GM12878 (cell line): Measurements from ENCODE around the gene CISD2. TPM values are rescaled to one million over a fixed set of nuclear protein-coding genes. Genes with fewer than 3 reads are reported as not detected.

ENCODE experiments used
- ATAC-seq: fragments of 200-7000 bp; cut with Tn5 transposase; 3 replicates; pipeline ENCODE4 v1.9.1; 2020; ENCODE audit warnings: mild to moderate bottlenecking, moderate library complexity
- BruUV-seq: library from RNA; stranded (reverse); fragments of 400-500 nt; replicated peaks from 2 replicates; lab custom pipeline; 2021; lab: Mats Ljungman, UMichigan
- CTCF ChIA-PET: fragments of 300-600 bp; sonication (Branson Sonifier 250); formaldehyde crosslinking; extraction: SDS; loops from one replicate; lab custom pipeline; 2021; ENCODE audit warnings: inconsistent platforms; lab: Yijun Ruan, JAX
- POLR2A ChIA-PET: fragments of 350-600 bp; formaldehyde crosslinking; extraction: SDS; loops from one replicate; lab custom pipeline; 2021; ENCODE audit warnings: inconsistent platforms; lab: Charles Lee
- RAD21 ChIA-PET: fragments of 300-600 bp; sonication (Branson Sonifier 250); formaldehyde crosslinking; loops from one replicate; lab custom pipeline; 2023; ENCODE audit warnings: antibody characterized with exemption; ENCODE audit not compliant: unreplicated experiment; lab: Charles Lee
- SMC1A ChIA-PET: fragments of 300-600 bp; sonication (Branson Sonifier 250); formaldehyde crosslinking; loops from one replicate; lab custom pipeline; 2023; ENCODE audit not compliant: unreplicated experiment, uncharacterized antibody; lab: Charles Lee
- DNase-seq: peaks from one replicate; pipeline ENCODE4 v3.0.0-alpha.2; 2011; ENCODE audit warnings: low read depth, low spot score
- FAIRE-seq: peaks from 3 replicates; lab custom pipeline; 2011; peaks lifted over from hg19 to GRCh38; lab: Jason Lieb, UNC
- H2AFZ ChIP-seq: 2 replicates; pipeline ENCODE4 v1.6.0; 2011; ENCODE audit warnings: low read depth, low read length, control low read depth; ENCODE audit not compliant: control insufficient read depth
- H3K27ac ChIP-seq: 2 replicates; pipeline ENCODE4 v1.5.1; 2011; ENCODE audit warnings: control low read depth; ENCODE audit not compliant: control insufficient read depth, insufficient read depth
- H3K27me3 ChIP-seq, 2 experiments: replicated peaks in 1 of 2; 2 replicates each; pipeline versions ENCODE4 v1.6.0 to v1.6.1; 2011; ENCODE audit warnings: low read length in 1 of 2; ENCODE audit not compliant: control insufficient read depth in 2 of 2, insufficient read depth in 2 of 2
- H3K36me3 ChIP-seq, 2 experiments: 2 replicates each; pipeline ENCODE4 v1.5.1; 2011; ENCODE audit warnings: low read length in 1 of 2; ENCODE audit not compliant: control insufficient read depth in 2 of 2, insufficient read depth in 2 of 2
- H3K4me1 ChIP-seq: 2 replicates; pipeline ENCODE4 v1.6.1; 2011; ENCODE audit warnings: mild to moderate bottlenecking, low read length, moderate library complexity, mixed read lengths; ENCODE audit not compliant: control insufficient read depth, insufficient read depth
- H3K4me2 ChIP-seq: 2 replicates; pipeline ENCODE4 v1.6.0; 2011; ENCODE audit warnings: control low read depth; ENCODE audit not compliant: control insufficient read depth, insufficient read depth
- H3K4me3 ChIP-seq: fragments of 200-600 bp; sonication (generic); 2 replicates; pipeline ENCODE4 v1.5.1; 2016
- H3K79me2 ChIP-seq: 2 replicates; pipeline ENCODE4 v1.6.0; 2011; ENCODE audit warnings: low read length; ENCODE audit not compliant: control insufficient read depth, insufficient read depth
- H3K9ac ChIP-seq: 2 replicates; pipeline ENCODE4 v1.8.0; 2011; ENCODE audit warnings: low read length, control low read depth, mixed read lengths; ENCODE audit not compliant: control insufficient read depth, insufficient read depth
- H3K9me3 ChIP-seq: replicated peaks from 3 replicates; pipeline ENCODE4 v1.5.1; 2011; ENCODE audit warnings: mild to moderate bottlenecking, low read length; ENCODE audit not compliant: control insufficient read depth, insufficient read depth
- H4K20me1 ChIP-seq: 2 replicates; pipeline ENCODE4 v1.6.0; 2011; ENCODE audit not compliant: control insufficient read depth, insufficient read depth
- CREB1 ChIP-seq: IDR thresholded peaks from 2 replicates; pipeline ENCODE4 v1.6.1; 2012; ENCODE audit warnings: low read depth, mild to moderate bottlenecking, inconsistent platforms
- KAT2A ChIP-seq: conservative IDR thresholded peaks from 2 replicates; pipeline ENCODE4 v1.6.1; 2011; ENCODE audit warnings: low read depth, low read length; ENCODE audit not compliant: control insufficient read depth
- MAX ChIP-seq: IDR thresholded peaks from 2 replicates; pipeline ENCODE4 v1.6.1; 2012; ENCODE audit warnings: low read depth, low read length, improper control_type of control experiment
- MYB ChIP-seq: fragments of 150-350 bp; IDR thresholded peaks from 2 replicates; pipeline ENCODE4 v1.6.1; 2014; ENCODE audit warnings: mild to moderate bottlenecking, low read depth, low read length, borderline replicate concordance
- NFIC ChIP-seq: IDR thresholded peaks from 2 replicates; pipeline ENCODE4 v1.6.1; 2012; ENCODE audit warnings: low read depth, mild to moderate bottlenecking, inconsistent platforms, low read length, moderate library complexity
- POLR2A ChIP-seq: IDR thresholded peaks from 2 replicates; pipeline ENCODE4 v1.6.1; 2011; ENCODE audit warnings: low read depth, mild to moderate bottlenecking, low read length
- RAD51 ChIP-seq: fragments of 450-650 bp; IDR thresholded peaks from 2 replicates; pipeline ENCODE4 v1.6.1; 2016; ENCODE audit warnings: moderate library complexity, mild to moderate bottlenecking, inconsistent platforms
- SIN3A ChIP-seq: IDR thresholded peaks from 2 replicates; pipeline ENCODE4 v1.6.1; 2012; ENCODE audit warnings: low read depth, low read length, improper control_type of control experiment
- SMAD5 ChIP-seq: IDR thresholded peaks from 2 replicates; pipeline ENCODE4 v1.6.1; 2016; ENCODE audit warnings: antibody characterized with exemption, low read depth
- SREBF1 ChIP-seq: IDR thresholded peaks from 2 replicates; pipeline ENCODE4 v1.6.1; 2012; ENCODE audit warnings: mild to moderate bottlenecking, low read length
- STAT1 ChIP-seq: fragments of 450-650 bp; conservative IDR thresholded peaks from 2 replicates; pipeline ENCODE4 v1.6.1; 2014; ENCODE audit warnings: antibody characterized with exemption, mild to moderate bottlenecking
- SUZ12 ChIP-seq: fragments of 200-600 bp; sonication (generic); IDR thresholded peaks from one replicate; pipeline ENCODE4 v1.6.1; 2018; ENCODE audit warnings: antibody characterized with exemption, mild to moderate bottlenecking; ENCODE audit not compliant: unreplicated experiment
- WRNIP1 ChIP-seq: IDR thresholded peaks from 2 replicates; pipeline ENCODE4 v1.6.1; 2011; ENCODE audit warnings: low read depth, low read length, improper control_type of control experiment, borderline replicate concordance
- ZNF207 ChIP-seq: fragments of 450-650 bp; IDR thresholded peaks from 2 replicates; pipeline ENCODE4 v1.6.1; 2014; ENCODE audit warnings: antibody characterized with exemption, mild to moderate bottlenecking, borderline replicate concordance
- WGBS: methylation state at CpG from one replicate; pipeline ENCODE4 v1.1.6; 2016; ENCODE audit warnings: low lambda C conversion rate; ENCODE audit not compliant: insufficient replicate concordance, insufficient coverage; ENCODE audit errors: missing lambda C conversion rate; 5-methylcytosine and 5-hydroxymethylcytosine counted together
- in situ Hi-C: fragments of 300-500 bp; cut with MboI; formaldehyde crosslinking; loops from 9 replicates; pipeline ENCODE4 v1.14.3; 2018; ENCODE audit warnings: mixed read lengths
- intact Hi-C: fragments of 100-400 bp; cut with micrococcal nuclease; formaldehyde crosslinking; loops from one replicate; pipeline ENCODE4 v1.14.2; 2022; ENCODE audit not compliant: unreplicated experiment
- polyA plus RNA-seq, 11 experiments: library from polyadenylated mRNA; depleted of rRNA in 4 of 11; unstranded in 6 of 11; stranded (reverse) in 5 of 11; fragments of >200 nt; fragmentation: Nextera tagmentation in 4 of 11; fragmentation: Illumina TruSeq in 1 of 11; extraction: Ambion mirVana in 4 of 11; extraction: Trizol in 1 of 11; gene quantifications; 1 replicate in 1 of 11; 2 replicates in 10 of 11; pipeline versions ENCODE4 v1.2.1 to v1.2.3, GENCODE V29; 2011 to 2016; ENCODE audit warnings: inconsistent platforms in 2 of 11, missing spikeins in 2 of 11, low read depth in 1 of 11
- total RNA-seq, 4 experiments: library from RNA; depleted of rRNA in 3 of 4; stranded (reverse); fragments of >200 nt in 3 of 4; fragmentation: Illumina TruSeq in 1 of 4; extraction: Trizol in 1 of 4; gene quantifications; 2 replicates each; pipeline versions ENCODE4 v1.2.1 to v1.2.3, GENCODE V29; 2013 to 2021
- TF ChIP-seq, protein P1 (sequence below): IDR thresholded peaks from 2 replicates; pipeline ENCODE4 v1.6.1; 2012; ENCODE audit warnings: improper control_type of control experiment, low read depth, low read length; ENCODE audit not compliant: insufficient replicate concordance
- TF ChIP-seq, protein P2 (sequence below): IDR thresholded peaks from 2 replicates; pipeline ENCODE4 v1.6.1; 2011; ENCODE audit warnings: low read depth, low read length, improper control_type of control experiment, borderline replicate concordance

CISD2 gene
- total and polyA plus RNA-seq, 10 of the 15 experiments (the other 5 are each of a cell fraction or from before 2014, with no cell fraction given) = 29.5 to 132 (median 38.9) TPM

GRCh38 chr4:102867278-102868152, 1.3 kb upstream of the CISD2 start:
- H3K4me3 ChIP-seq = peak overlapping the region; percentile 86
- peak overlapping the region; percentile 98 for H3K27ac ChIP-seq
- ATAC-seq (peak; percentile 40), FAIRE-seq (no peak), DNase-seq (peak; percentile 34)
- peak overlapping the region; percentile 97 for H3K9ac ChIP-seq
- H3K9me3 ChIP-seq = peaks cover 4% of the 10 kb centered on the region
- H3K27me3 ChIP-seq = no peaks in the 10 kb centered on the region
- H3K79me2 ChIP-seq = peaks cover 74% of the 10 kb centered on the region
- ChIA-PET CTCF (interaction anchor here (0.5 to 4.7 kb wide), 13 partner anchors 27 to 1605 kb away, joined by 3 to 30 read pairs (median 3); partner anchors contain the start of gene UBE2D3), RAD21 (interaction anchor here (0.6 to 7.4 kb wide), 10 partner anchors 30 to 315 kb away, joined by 3 to 139 read pairs (median 4); partner anchors contain the start of genes MANBA, SLC9B2 and UBE2D3), SMC1A (interaction anchor here (0.5 to 5.4 kb wide), 14 partner anchors 9 to 333 kb away, joined by 3 to 91 read pairs (median 3); partner anchors contain the start of genes MANBA and UBE2D3), POLR2A (interaction anchor here (0.6 to 5.4 kb wide), 7 partner anchors 13 to 934 kb away, joined by 3 to 164 read pairs (median 6); partner anchors contain the start of genes MANBA and UBE2D3)
- BruUV-seq = no TSS peak
- in situ Hi-C loops = no loop called here
- WGBS = 1% methylated on average over 11 of the region's 12 CpGs
- H3K4me2 ChIP-seq = peak overlapping the region; percentile 94
- peak overlapping the region; percentile 74 for H2AFZ ChIP-seq
- intact Hi-C loops = loop anchor here (1.0 to 5.0 kb wide), 5 partner anchors 39 to 367 kb away; partner anchors contain the start of genes MANBA and NFKB1
- H3K36me3 ChIP-seq = no peaks in the 10 kb centered on the region
- H4K20me1 ChIP-seq = no peaks in the 10 kb centered on the region
- H3K4me1 ChIP-seq = peaks cover 5% of the 10 kb centered on the region; the same call in 1 of the 2 replicates
- TF ChIP-seq ZNF207 (no peak), NFIC (peak; percentile 46; the same call in 1 of the 2 replicates), MYB (no peak), STAT1 (no peak), SMAD5 (no peak), SIN3A (no peak), POLR2A (0 out of 2 replicates have a peak, but pooled peaks have one; percentile 34), KAT2A (no peak), MAX (no peak), SUZ12 (no peak), RAD51 (no peak; the same call in 1 of the 2 replicates), SREBF1 (no peak), WRNIP1 (no peak), CREB1 (peak; percentile 16; the same call in 1 of the 2 replicates)
- TF ChIP-seq, protein P1, sequence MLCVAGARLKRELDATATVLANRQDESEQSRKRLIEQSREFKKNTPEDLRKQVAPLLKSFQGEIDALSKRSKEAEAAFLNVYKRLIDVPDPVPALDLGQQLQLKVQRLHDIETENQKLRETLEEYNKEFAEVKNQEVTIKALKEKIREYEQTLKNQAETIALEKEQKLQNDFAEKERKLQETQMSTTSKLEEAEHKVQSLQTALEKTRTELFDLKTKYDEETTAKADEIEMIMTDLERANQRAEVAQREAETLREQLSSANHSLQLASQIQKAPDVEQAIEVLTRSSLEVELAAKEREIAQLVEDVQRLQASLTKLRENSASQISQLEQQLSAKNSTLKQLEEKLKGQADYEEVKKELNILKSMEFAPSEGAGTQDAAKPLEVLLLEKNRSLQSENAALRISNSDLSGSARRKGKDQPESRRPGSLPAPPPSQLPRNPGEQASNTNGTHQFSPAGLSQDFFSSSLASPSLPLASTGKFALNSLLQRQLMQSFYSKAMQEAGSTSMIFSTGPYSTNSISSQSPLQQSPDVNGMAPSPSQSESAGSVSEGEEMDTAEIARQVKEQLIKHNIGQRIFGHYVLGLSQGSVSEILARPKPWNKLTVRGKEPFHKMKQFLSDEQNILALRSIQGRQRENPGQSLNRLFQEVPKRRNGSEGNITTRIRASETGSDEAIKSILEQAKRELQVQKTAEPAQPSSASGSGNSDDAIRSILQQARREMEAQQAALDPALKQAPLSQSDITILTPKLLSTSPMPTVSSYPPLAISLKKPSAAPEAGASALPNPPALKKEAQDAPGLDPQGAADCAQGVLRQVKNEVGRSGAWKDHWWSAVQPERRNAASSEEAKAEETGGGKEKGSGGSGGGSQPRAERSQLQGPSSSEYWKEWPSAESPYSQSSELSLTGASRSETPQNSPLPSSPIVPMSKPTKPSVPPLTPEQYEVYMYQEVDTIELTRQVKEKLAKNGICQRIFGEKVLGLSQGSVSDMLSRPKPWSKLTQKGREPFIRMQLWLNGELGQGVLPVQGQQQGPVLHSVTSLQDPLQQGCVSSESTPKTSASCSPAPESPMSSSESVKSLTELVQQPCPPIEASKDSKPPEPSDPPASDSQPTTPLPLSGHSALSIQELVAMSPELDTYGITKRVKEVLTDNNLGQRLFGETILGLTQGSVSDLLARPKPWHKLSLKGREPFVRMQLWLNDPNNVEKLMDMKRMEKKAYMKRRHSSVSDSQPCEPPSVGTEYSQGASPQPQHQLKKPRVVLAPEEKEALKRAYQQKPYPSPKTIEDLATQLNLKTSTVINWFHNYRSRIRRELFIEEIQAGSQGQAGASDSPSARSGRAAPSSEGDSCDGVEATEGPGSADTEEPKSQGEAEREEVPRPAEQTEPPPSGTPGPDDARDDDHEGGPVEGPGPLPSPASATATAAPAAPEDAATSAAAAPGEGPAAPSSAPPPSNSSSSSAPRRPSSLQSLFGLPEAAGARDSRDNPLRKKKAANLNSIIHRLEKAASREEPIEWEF = no peak
- TF ChIP-seq, protein P2, sequence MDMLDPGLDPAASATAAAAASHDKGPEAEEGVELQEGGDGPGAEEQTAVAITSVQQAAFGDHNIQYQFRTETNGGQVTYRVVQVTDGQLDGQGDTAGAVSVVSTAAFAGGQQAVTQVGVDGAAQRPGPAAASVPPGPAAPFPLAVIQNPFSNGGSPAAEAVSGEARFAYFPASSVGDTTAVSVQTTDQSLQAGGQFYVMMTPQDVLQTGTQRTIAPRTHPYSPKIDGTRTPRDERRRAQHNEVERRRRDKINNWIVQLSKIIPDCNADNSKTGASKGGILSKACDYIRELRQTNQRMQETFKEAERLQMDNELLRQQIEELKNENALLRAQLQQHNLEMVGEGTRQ = no peak
